Naive B cell (primary cell): ENCODE data around the gene TTC39C. TPM values are rescaled to one million over a fixed set of nuclear protein-coding genes. Genes with fewer than 3 reads are reported as not detected.
"Not testable (repeated sequence)": the region's sequence is repeated elsewhere in the genome, so short reads cannot be mapped to it uniquely, and the experiment has no call there.

Experiments used
- ATAC-seq, 2 donors: fragments of 150-1000 bp; cut with Tn5 transposase; 2 replicates each; pipeline ENCODE4 v1.10.0; 2021; ENCODE audit warnings: low read depth in 2 of 2, mild to moderate bottlenecking in 2 of 2, moderate library complexity in 2 of 2
- DNase-seq: peaks from one replicate; pipeline ENCODE4 v3.0.0; 2022
- H3K27ac Mint-ChIP-seq, 6 donors: one replicate each; pipeline ENCODE4 v1.8.0; 2020 to 2022; ENCODE audit warnings: mild to moderate bottlenecking in 6 of 6, mixed read lengths in 6 of 6, moderate library complexity in 5 of 6, inconsistent platforms in 2 of 6
- H3K27me3 Mint-ChIP-seq, 3 donors: one replicate each; pipeline ENCODE4 v1.8.0; 2021 to 2022; ENCODE audit warnings: mixed read lengths in 3 of 3, mild to moderate bottlenecking in 1 of 3
- H3K36me3 Mint-ChIP-seq, 2 donors: one replicate each; pipeline ENCODE4 v1.8.0; 2020 to 2022; ENCODE audit warnings: mixed read lengths in 2 of 2, inconsistent platforms in 1 of 2, mild to moderate bottlenecking in 1 of 2
- H3K4me1 Mint-ChIP-seq, 3 donors: one replicate each; pipeline ENCODE4 v1.8.0; 2020 to 2022; ENCODE audit warnings: mixed read lengths in 3 of 3, inconsistent platforms in 1 of 3, mild to moderate bottlenecking in 1 of 3, moderate library complexity in 1 of 3
- H3K4me3 Mint-ChIP-seq, 8 donors: one replicate each; pipeline ENCODE4 v1.8.0; 2020 to 2022; ENCODE audit warnings: mild to moderate bottlenecking in 8 of 8, mixed read lengths in 8 of 8, moderate library complexity in 8 of 8, inconsistent platforms in 2 of 8
- H3K9me3 Mint-ChIP-seq, 7 donors: one replicate each; pipeline ENCODE4 v1.8.0; 2020 to 2022; ENCODE audit warnings: mixed read lengths in 7 of 7, mild to moderate bottlenecking in 5 of 7, inconsistent platforms in 2 of 7, moderate library complexity in 1 of 7
- polyA plus RNA-seq, 6 donors: library from polyadenylated mRNA; unstranded; fragments of 300-500 nt; fragmentation: Illumina TruSeq; gene quantifications; one replicate each; pipeline ENCODE4 v1.2.3, GENCODE V29; 2021; ENCODE audit warnings: low read depth in 6 of 6

TTC39C gene
- polyA plus RNA-seq, 6 donors from 2014 or later, result 20.4 to 34.5 (median 24.3) TPM

GRCh38 chr18:24126155-24126961, 111.8 kb downstream of the TTC39C start:
- Mint-ChIP-seq H3K9me3 (no peaks in the 10 kb centered on the region), H3K4me3 (no peak overlapping the region), H3K27me3 (no peaks in the 10 kb centered on the region), H3K27ac (no peak overlapping the region), H3K36me3 (peaks cover 20 to 28% of the 10 kb centered on the region in 2 donors), H3K4me1 (no peaks in the 10 kb centered on the region)
- DNase-seq, result no peak
- no peak for ATAC-seq

- Mint-ChIP-seq H3K9me3 (no peaks in the 10 kb centered on the region), H3K27me3 (no peaks in the 10 kb centered on the region), H3K27ac (peak overlapping the region in 3 of 6 donors; percentile 16 to 93 (median 46)), H3K36me3 (peaks cover 20 to 28% of the 10 kb centered on the region in 2 donors), H3K4me1 (no peaks in the 10 kb centered on the region), H3K4me3 (no peak overlapping the region)
- ATAC-seq (no peak), DNase-seq (no peak)
Measured at GRCh38 chr18:24127735-24128134, 113.2 kb downstream of the TTC39C start.

GRCh38 chr18:24128700-24129099, 114.1 kb downstream of the TTC39C start:
- Mint-ChIP-seq H3K36me3 (peaks cover 20 to 28% of the 10 kb centered on the region in 2 donors), H3K27ac (no peak overlapping the region), H3K4me1 (no peaks in the 10 kb centered on the region), H3K27me3 (no peaks in the 10 kb centered on the region), H3K4me3 (no peak overlapping the region), H3K9me3 (no peaks in the 10 kb centered on the region)
- DNase-seq (no peak), ATAC-seq (no peak)

- Mint-ChIP-seq H3K4me1 (no peaks in the 10 kb centered on the region), H3K4me3 (no peak overlapping the region), H3K27me3 (no peaks in the 10 kb centered on the region), H3K36me3 (peaks cover 9 to 25% of the 10 kb centered on the region in 2 donors), H3K9me3 (no peaks in the 10 kb centered on the region), H3K27ac (no peak overlapping the region)
- no peak for DNase-seq
- no peak for ATAC-seq
Measured at GRCh38 chr18:24130494-24130893, 115.9 kb downstream of the TTC39C start.

- no peaks in the 10 kb centered on the region for H3K27me3 Mint-ChIP-seq
- peaks cover 0 to 3% (median 0%) of the 10 kb centered on the region in 7 donors for H3K9me3 Mint-ChIP-seq
- ATAC-seq (no peak), DNase-seq (no peak)
- peak overlapping the region in 6 of 8 donors; percentile 9 to 96 (median 44) for H3K4me3 Mint-ChIP-seq
- peaks cover 8 to 23% (median 21%) of the 10 kb centered on the region in 3 donors for H3K4me1 Mint-ChIP-seq
- H3K36me3 Mint-ChIP-seq, result no peaks in the 10 kb centered on the region
- H3K27ac Mint-ChIP-seq, result peak overlapping the region in 2 of 6 donors; percentile 16 to 81
Measured at GRCh38 chr18:24136967-24137373, 122.4 kb downstream of the TTC39C start.

- Mint-ChIP-seq H3K4me1 (peaks cover 8 to 23% (median 21%) of the 10 kb centered on the region in 3 donors), H3K36me3 (no peaks in the 10 kb centered on the region), H3K9me3 (peaks cover 0 to 3% (median 0%) of the 10 kb centered on the region in 7 donors), H3K27ac (peak overlapping the region; percentile 80 to 97 (median 94)), H3K27me3 (no peaks in the 10 kb centered on the region), H3K4me3 (peak overlapping the region; percentile 92 to 97 (median 94))
- ATAC-seq, result no peak
- DNase-seq, result no peak
Measured at GRCh38 chr18:24138409-24138788, 123.8 kb downstream of the TTC39C start.

GRCh38 chr18:24138789-24139616, 124.4 kb downstream of the TTC39C start, which contains the start of gene CABYR:
Gene CABYR (plus strand): TSS chr18:24139062. CDS start chr18:24143115, 4,053 bp downstream.
- Mint-ChIP-seq H3K36me3 (no peaks in the 10 kb centered on the region), H3K27ac (peak within 1 kb of the TSS; percentile 80 to 97 (median 94)), H3K27me3 (no peaks in the 10 kb centered on the region), H3K4me1 (peaks cover 8 to 23% (median 21%) of the 10 kb centered on the region in 3 donors), H3K9me3 (peaks cover 0 to 3% (median 0%) of the 10 kb centered on the region in 7 donors), H3K4me3 (peak within 1 kb of the TSS; percentile 92 to 97 (median 94))
- peak; percentile 83 for DNase-seq
- ATAC-seq, result peak; percentile 96

GRCh38 chr18:24140697-24141096, 126.1 kb downstream of the TTC39C start:
- peak overlapping the region in 4 of 8 donors; percentile 14 to 47 (median 24) for H3K4me3 Mint-ChIP-seq
- no peak for DNase-seq
- ATAC-seq, result no peak
- H3K36me3 Mint-ChIP-seq, result peaks cover 0 to 4% of the 10 kb centered on the region in 2 donors
- H3K27ac Mint-ChIP-seq, result peak overlapping the region in 1 of 6 donors; percentile 5
- peaks cover 0 to 3% (median 0%) of the 10 kb centered on the region in 7 donors for H3K9me3 Mint-ChIP-seq
- H3K4me1 Mint-ChIP-seq, result peaks cover 8 to 23% (median 21%) of the 10 kb centered on the region in 3 donors
- H3K27me3 Mint-ChIP-seq, result no peaks in the 10 kb centered on the region

GRCh38 chr18:24142376-24142775, 127.8 kb downstream of the TTC39C start:
- Mint-ChIP-seq H3K27me3 (no peaks in the 10 kb centered on the region), H3K4me1 (peaks cover 8 to 20% (median 18%) of the 10 kb centered on the region in 3 donors), H3K4me3 (peak overlapping the region in 1 of 8 donors; percentile 19), H3K9me3 (peaks cover 0 to 3% (median 0%) of the 10 kb centered on the region in 7 donors), H3K36me3 (peaks cover 0 to 13% of the 10 kb centered on the region in 2 donors), H3K27ac (no peak overlapping the region)
- ATAC-seq (no peak), DNase-seq (no peak)

GRCh38 chr18:24149591-24149990, 135.0 kb downstream of the TTC39C start:
- not testable (repeated sequence) for H3K27ac Mint-ChIP-seq, H3K9me3 Mint-ChIP-seq, H3K4me3 Mint-ChIP-seq, ATAC-seq, H3K27me3 Mint-ChIP-seq, DNase-seq, H3K4me1 Mint-ChIP-seq
- peaks cover 13 to 20% of the 10 kb centered on the region in 2 donors for H3K36me3 Mint-ChIP-seq

GRCh38 chr18:24153397-24153796, 138.8 kb downstream of the TTC39C start:
- Mint-ChIP-seq H3K9me3 (peaks cover 0 to 3% (median 0%) of the 10 kb centered on the region in 7 donors), H3K36me3 (peaks cover 5 to 13% of the 10 kb centered on the region in 2 donors)
- peak in 1 of 2 donors; percentile 51 for ATAC-seq

GRCh38 chr18:24157855-24158254, 143.3 kb downstream of the TTC39C start:
- Mint-ChIP-seq H3K4me3 (peak overlapping the region in 1 of 8 donors; percentile 30), H3K9me3 (peaks cover 0 to 1% (median 0%) of the 10 kb centered on the region in 7 donors), H3K4me1 (no peaks in the 10 kb centered on the region), H3K27me3 (no peaks in the 10 kb centered on the region), H3K36me3 (peaks cover 0 to 8% of the 10 kb centered on the region in 2 donors), H3K27ac (no peak overlapping the region)
- ATAC-seq, result no peak
- DNase-seq, result no peak

More at GRCh38 chr18:24153397-24153796, 138.8 kb downstream of the TTC39C start:
- Mint-ChIP-seq H3K27me3 (no peaks in the 10 kb centered on the region), H3K27ac (peak overlapping the region in 1 of 6 donors; percentile 40), H3K4me3 (no peak overlapping the region), H3K4me1 (no peaks in the 10 kb centered on the region)
- DNase-seq, result no peak

- ATAC-seq (no peak), DNase-seq (no peak)
- no peak overlapping the region for H3K27ac Mint-ChIP-seq
- H3K4me3 Mint-ChIP-seq, result no peak overlapping the region
- peaks cover 0 to 14% of the 10 kb centered on the region in 2 donors for H3K36me3 Mint-ChIP-seq
- no peaks in the 10 kb centered on the region for H3K27me3 Mint-ChIP-seq
- H3K4me1 Mint-ChIP-seq, result no peaks in the 10 kb centered on the region
- H3K9me3 Mint-ChIP-seq, result no peaks in the 10 kb centered on the region
Measured at GRCh38 chr18:24160086-24160485, 145.5 kb downstream of the TTC39C start.
